ENCODE results near the gene GBP4.
A peak's percentile ranks its signal among the peaks of the same experiment; 100 is the strongest.

GBP4 gene

DNA sequence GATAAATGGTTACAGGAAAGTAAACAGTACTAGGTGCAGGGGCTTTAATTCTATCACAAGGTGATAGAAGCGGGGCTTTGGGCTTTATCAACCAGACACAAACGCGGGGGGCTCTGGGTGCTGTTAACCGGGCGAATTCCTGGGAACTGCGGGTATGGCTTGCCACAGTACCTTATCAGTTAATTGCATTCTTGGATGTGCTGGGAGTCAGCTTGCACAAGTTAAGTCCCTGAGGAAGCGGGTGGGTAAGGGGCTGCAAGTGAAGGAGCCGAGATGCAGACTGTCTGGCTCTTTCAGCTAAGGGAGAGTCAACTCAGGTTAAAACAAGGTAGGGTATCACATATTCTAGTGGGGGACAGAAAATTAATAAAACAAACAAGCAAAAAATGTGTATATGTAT lies 661 bp downstream of the GBP4 start:
- Mint-ChIP-seq H3K4me3 (peak overlapping the region; percentile 91), H3K36me3 (ENCODE audit: insufficient read depth) (peaks cover 39% of the 10 kb centered on the region), H3K9me3 (no peaks in the 10 kb centered on the region), H3K27me3 (no peaks in the 10 kb centered on the region), H3K27ac (ENCODE audit: low read depth) (peak overlapping the region; percentile 96), H3K4me1 (peaks cover 64% of the 10 kb centered on the region)
- ATAC-seq (replicated peaks; ENCODE audit: extremely low read depth, poor library complexity, severe bottlenecking) = no peak
- DNase-seq (ENCODE audit: low spot score in 2 of 2) = no peak

- ATAC-seq (replicated peaks; ENCODE audit: extremely low read depth, poor library complexity, severe bottlenecking) = no peak
- Mint-ChIP-seq H3K4me1 (peaks cover 54% of the 10 kb centered on the region), H3K4me3 (peak overlapping the region; percentile 21), H3K9me3 (no peaks in the 10 kb centered on the region), H3K27me3 (no peaks in the 10 kb centered on the region), H3K36me3 (ENCODE audit: insufficient read depth) (peaks cover 47% of the 10 kb centered on the region), H3K27ac (ENCODE audit: low read depth) (peak overlapping the region; percentile 63)
- no peak for DNase-seq (ENCODE audit: low spot score in 2 of 2)
Measured at GRCh38 chr1:89195476-89195875, 3.3 kb downstream of the GBP4 start.

DNA sequence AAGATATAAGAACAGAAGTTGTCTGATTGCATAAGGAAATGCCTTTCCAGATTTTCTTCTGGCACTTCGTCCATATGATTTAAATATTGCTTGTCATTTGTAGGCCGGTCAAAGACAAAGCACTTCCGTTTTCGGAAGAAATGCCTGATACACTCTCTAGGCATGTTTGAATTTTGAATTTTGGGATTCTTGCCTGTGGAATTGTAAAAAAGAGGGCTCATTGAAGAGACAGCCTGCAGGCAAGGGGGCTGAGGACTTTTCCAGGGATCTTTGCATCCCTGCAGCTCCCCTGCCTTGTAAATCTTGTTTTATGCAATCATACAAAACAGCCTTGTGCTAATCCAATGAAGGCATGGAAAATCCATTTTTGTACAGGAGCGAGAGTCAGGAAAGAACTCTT lies 7.4 kb downstream of the GBP4 start:
- Mint-ChIP-seq H3K36me3 (ENCODE audit: insufficient read depth) (peaks cover 60% of the 10 kb centered on the region), H3K27ac (ENCODE audit: low read depth) (no peak overlapping the region), H3K4me1 (peaks cover 58% of the 10 kb centered on the region), H3K27me3 (no peaks in the 10 kb centered on the region), H3K4me3 (no peak overlapping the region), H3K9me3 (no peaks in the 10 kb centered on the region)
- DNase-seq (ENCODE audit: low spot score in 2 of 2) = no peak
- no peak for ATAC-seq (replicated peaks; ENCODE audit: extremely low read depth, poor library complexity, severe bottlenecking)

DNA sequence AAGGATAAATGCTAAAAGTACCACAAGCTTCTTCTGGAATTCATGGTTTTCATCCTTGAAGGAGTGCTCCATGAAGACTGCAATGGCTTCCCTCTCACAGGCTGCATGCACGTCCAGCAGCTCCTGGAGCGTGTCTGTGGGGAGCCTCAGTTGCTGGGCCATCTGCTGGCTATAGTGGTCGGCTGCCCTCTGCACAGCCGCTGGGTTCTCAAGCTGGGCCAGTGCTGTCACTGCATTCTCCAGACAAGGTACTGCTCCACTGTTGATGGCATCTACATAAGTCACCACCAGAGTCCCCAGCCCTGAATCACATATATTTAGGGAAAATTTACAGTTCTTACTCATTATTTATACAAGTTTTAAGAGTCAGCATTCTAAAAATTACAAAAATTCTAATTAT lies 8.7 kb downstream of the GBP4 start:
- DNase-seq (ENCODE audit: low spot score in 2 of 2) = no peak
- peaks cover 69% of the 10 kb centered on the region for H3K36me3 Mint-ChIP-seq (ENCODE audit: insufficient read depth)
- no peak for ATAC-seq (replicated peaks; ENCODE audit: extremely low read depth, poor library complexity, severe bottlenecking)
- peaks cover 48% of the 10 kb centered on the region for H3K4me1 Mint-ChIP-seq
- no peaks in the 10 kb centered on the region for H3K27me3 Mint-ChIP-seq
- H3K4me3 Mint-ChIP-seq = no peak overlapping the region
- no peak overlapping the region for H3K27ac Mint-ChIP-seq (ENCODE audit: low read depth)
- H3K9me3 Mint-ChIP-seq = no peaks in the 10 kb centered on the region

- H3K36me3 Mint-ChIP-seq (ENCODE audit: insufficient read depth) = peaks cover 25% of the 10 kb centered on the region
- DNase-seq (ENCODE audit: low spot score in 2 of 2) (no peak), ATAC-seq (replicated peaks; ENCODE audit: extremely low read depth, poor library complexity, severe bottlenecking) (no peak)
- H3K9me3 Mint-ChIP-seq = peaks cover 2% of the 10 kb centered on the region
- no peaks in the 10 kb centered on the region for H3K4me1 Mint-ChIP-seq
- no peaks in the 10 kb centered on the region for H3K27me3 Mint-ChIP-seq
- H3K4me3 Mint-ChIP-seq = no peak overlapping the region
- H3K27ac Mint-ChIP-seq (ENCODE audit: low read depth) = no peak overlapping the region
Measured at GRCh38 chr1:89179343-89179742, 19.4 kb downstream of the GBP4 start.

DNA sequence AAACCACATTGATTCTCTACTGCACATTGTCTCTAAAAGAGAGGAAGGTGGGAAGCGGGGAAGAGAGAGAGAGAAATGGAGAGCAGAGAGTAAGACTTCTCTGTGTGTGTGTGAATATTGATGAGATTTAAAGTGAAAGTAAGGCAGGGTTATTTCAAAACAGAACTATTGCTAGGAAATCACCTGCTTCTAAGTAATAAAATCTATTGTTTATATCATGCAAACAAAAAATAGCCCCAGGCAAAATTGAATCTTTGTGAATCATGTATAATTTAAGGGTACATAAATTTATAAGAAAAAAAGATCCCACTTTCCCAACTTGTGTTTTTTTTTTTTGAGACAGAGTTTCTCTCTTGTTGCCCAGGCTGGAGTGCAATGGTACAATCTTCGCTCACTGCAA lies 21.8 kb downstream of the GBP4 start:
- H3K27me3 Mint-ChIP-seq = no peaks in the 10 kb centered on the region
- no peak overlapping the region for H3K27ac Mint-ChIP-seq (ENCODE audit: low read depth)
- no peak for ATAC-seq (replicated peaks; ENCODE audit: extremely low read depth, poor library complexity, severe bottlenecking)
- DNase-seq (ENCODE audit: low spot score in 2 of 2) = no peak
- no peaks in the 10 kb centered on the region for H3K4me1 Mint-ChIP-seq
- no peak overlapping the region for H3K4me3 Mint-ChIP-seq
- H3K36me3 Mint-ChIP-seq (ENCODE audit: insufficient read depth) = peaks cover 8% of the 10 kb centered on the region
- H3K9me3 Mint-ChIP-seq = no peaks in the 10 kb centered on the region

DNA sequence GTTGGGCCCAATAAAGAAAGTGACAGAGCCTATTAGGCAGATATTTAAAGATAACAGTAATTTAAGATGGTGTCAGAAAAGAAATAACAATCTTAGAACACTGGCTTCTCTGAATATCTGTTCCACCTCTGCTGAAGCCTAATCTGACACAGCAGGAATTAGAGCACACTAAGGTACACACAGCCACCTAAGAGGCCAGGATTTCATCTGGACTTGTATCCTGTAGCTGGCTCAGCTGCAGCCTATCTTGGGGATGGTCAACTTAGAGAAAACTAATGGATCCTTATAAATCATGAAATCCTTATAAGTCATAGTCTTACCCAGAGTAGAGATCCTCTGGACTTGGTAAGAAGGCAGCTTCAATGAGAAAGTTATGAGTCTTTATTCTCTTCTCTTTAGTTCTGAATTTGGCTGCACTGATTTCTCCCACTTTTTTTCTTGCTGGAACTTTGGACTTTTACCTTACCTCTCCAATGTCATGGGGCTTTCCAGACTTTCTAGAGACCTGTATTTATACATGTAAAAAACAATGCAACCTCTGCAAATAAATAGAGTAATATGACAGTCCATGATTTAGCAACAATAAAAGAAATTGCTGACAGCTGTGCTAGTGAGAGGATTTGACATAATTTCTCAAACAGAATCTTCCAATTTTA lies 23.0 kb downstream of the GBP4 start, which contains the start of gene GBP7:
Gene GBP7, minus strand, starts transcription at position 403 of the 656 bp plus-strand sequence. CDS start 4,068 bp downstream, outside the sequence.
- H3K4me1 Mint-ChIP-seq = peaks cover 4% of the 10 kb centered on the region
- no peak for DNase-seq (ENCODE audit: low spot score in 2 of 2)
- H3K9me3 Mint-ChIP-seq = no peaks in the 10 kb centered on the region
- H3K4me3 Mint-ChIP-seq = no peak within 1 kb of the TSS
- H3K27ac Mint-ChIP-seq (ENCODE audit: low read depth) = no peak within 1 kb of the TSS
- H3K27me3 Mint-ChIP-seq = no peaks in the 10 kb centered on the region
- no peaks in the 10 kb centered on the region for H3K36me3 Mint-ChIP-seq (ENCODE audit: insufficient read depth)
- ATAC-seq (replicated peaks; ENCODE audit: extremely low read depth, poor library complexity, severe bottlenecking) = no peak

- Mint-ChIP-seq H3K9me3 (no peaks in the 10 kb centered on the region), H3K27ac (ENCODE audit: low read depth) (no peak overlapping the region), H3K36me3 (ENCODE audit: insufficient read depth) (no peaks in the 10 kb centered on the region), H3K4me3 (no peak overlapping the region), H3K4me1 (peaks cover 4% of the 10 kb centered on the region), H3K27me3 (no peaks in the 10 kb centered on the region)
- DNase-seq (ENCODE audit: low spot score in 2 of 2) (no peak), ATAC-seq (replicated peaks; ENCODE audit: extremely low read depth, poor library complexity, severe bottlenecking) (no peak)
Measured at GRCh38 chr1:89174491-89174890, 24.3 kb downstream of the GBP4 start.

DNA sequence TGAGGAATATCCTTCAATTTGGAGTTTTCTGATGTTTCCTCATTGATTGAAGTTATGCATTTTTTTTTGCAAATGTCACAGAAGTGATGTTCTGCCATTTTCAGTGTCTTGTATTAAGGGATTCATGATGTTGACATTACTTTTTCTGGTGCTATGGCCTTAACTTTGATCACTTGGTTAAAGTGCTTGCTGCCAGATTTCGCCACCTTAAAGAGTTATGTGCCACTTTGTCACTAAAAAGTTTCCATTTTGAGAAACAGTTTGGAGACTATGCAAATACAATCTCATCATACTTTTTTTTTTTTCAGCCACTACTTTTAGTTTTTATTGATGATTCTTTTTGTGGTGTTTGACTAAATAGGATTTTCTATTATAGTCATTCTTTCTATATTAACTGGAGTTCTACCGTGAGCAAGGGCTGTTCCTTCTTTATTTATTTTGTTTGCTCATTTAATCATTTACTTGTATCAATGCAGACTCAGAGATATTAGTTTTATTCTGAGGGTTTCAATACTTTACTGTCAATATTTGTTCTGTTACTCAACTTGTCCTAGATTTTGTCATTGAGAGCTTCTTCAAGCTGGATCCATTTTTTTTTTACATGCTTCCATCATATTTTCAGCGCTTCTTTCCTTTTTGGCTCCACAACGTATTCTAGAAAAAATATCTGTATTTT lies 26.1 kb downstream of the GBP4 start:
- no peak overlapping the region for H3K27ac Mint-ChIP-seq (ENCODE audit: low read depth)

GRCh38 chr1:89171067-89171438 lies 27.7 kb downstream of the GBP4 start:
- no peak overlapping the region for H3K4me3 Mint-ChIP-seq

More for the DNA sequence above, 26.1 kb downstream of the GBP4 start:
- ATAC-seq (replicated peaks; ENCODE audit: extremely low read depth, poor library complexity, severe bottlenecking) (no peak), DNase-seq (ENCODE audit: low spot score in 2 of 2) (no peak)
- no peaks in the 10 kb centered on the region for H3K27me3 Mint-ChIP-seq
- no peaks in the 10 kb centered on the region for H3K36me3 Mint-ChIP-seq (ENCODE audit: insufficient read depth)
- no peak overlapping the region for H3K4me3 Mint-ChIP-seq
- no peaks in the 10 kb centered on the region for H3K9me3 Mint-ChIP-seq
- H3K4me1 Mint-ChIP-seq = peaks cover 4% of the 10 kb centered on the region

GRCh38 chr1:89170170-89171066 lies 28.3 kb downstream of the GBP4 start:
- ATAC-seq (replicated peaks; ENCODE audit: extremely low read depth, poor library complexity, severe bottlenecking) (no peak), DNase-seq (ENCODE audit: low spot score in 2 of 2) (no peak)
- Mint-ChIP-seq H3K27me3 (no peaks in the 10 kb centered on the region), H3K4me1 (peaks cover 4% of the 10 kb centered on the region), H3K9me3 (no peaks in the 10 kb centered on the region), H3K27ac (ENCODE audit: low read depth) (no peak overlapping the region), H3K4me3 (no peak overlapping the region), H3K36me3 (ENCODE audit: insufficient read depth) (no peaks in the 10 kb centered on the region)

More at GRCh38 chr1:89171067-89171438, 27.7 kb downstream of the GBP4 start:
- ATAC-seq (replicated peaks; ENCODE audit: extremely low read depth, poor library complexity, severe bottlenecking) = no peak
- Mint-ChIP-seq H3K27me3 (no peaks in the 10 kb centered on the region), H3K36me3 (ENCODE audit: insufficient read depth) (no peaks in the 10 kb centered on the region), H3K9me3 (no peaks in the 10 kb centered on the region), H3K27ac (ENCODE audit: low read depth) (no peak overlapping the region), H3K4me1 (peaks cover 4% of the 10 kb centered on the region)
- DNase-seq (ENCODE audit: low spot score in 2 of 2) = no peak

DNA sequence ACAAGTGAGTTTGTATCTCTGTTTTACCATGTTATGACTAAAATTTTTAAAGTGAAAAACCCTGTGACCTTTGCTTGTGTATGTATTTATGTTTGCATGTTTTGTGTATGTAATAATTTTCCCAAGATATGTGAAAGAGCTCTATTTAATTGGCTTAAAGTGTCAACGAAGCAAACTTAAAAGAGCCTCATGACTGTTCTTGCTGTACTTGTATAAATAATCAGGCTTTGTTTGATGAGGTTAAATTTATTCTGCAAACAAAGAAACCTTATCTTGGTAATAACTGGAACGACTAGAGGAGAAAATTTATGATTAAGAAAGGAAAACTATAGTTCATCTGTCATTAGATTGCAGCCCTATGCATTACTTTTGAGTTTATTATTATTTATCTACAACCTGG lies 29.6 kb downstream of the GBP4 start:
- Mint-ChIP-seq H3K27me3 (no peaks in the 10 kb centered on the region), H3K36me3 (ENCODE audit: insufficient read depth) (no peaks in the 10 kb centered on the region), H3K9me3 (no peaks in the 10 kb centered on the region), H3K27ac (ENCODE audit: low read depth) (no peak overlapping the region), H3K4me1 (peaks cover 4% of the 10 kb centered on the region), H3K4me3 (no peak overlapping the region)
- DNase-seq (ENCODE audit: low spot score in 2 of 2) (no peak), ATAC-seq (replicated peaks; ENCODE audit: extremely low read depth, poor library complexity, severe bottlenecking) (no peak)

Measured in central memory CD8-positive, alpha-beta T cell (primary cell).